Lung (tissue), 12 donors: ENCODE measurements around the gene NFKBIL1. TPM values are rescaled to one million over a fixed set of nuclear protein-coding genes. Genes with fewer than 3 reads are reported as not detected.
A peak's percentile ranks its signal among the peaks of the same experiment; 100 is the strongest.

Experiments used
- ATAC-seq: fragments of 200-7000 bp; cut with Tn5 transposase; one replicate; pipeline ENCODE4 v1.9.1; 2020; ENCODE audit warnings: moderate number of reproducible peaks; ENCODE audit not compliant: insufficient read depth, low FRiP score
- DNase-seq, 3 donors: peaks; one replicate each; pipeline ENCODE4 v3.0.0-alpha.2; 2013 to 2017
- H3K27ac ChIP-seq, 2 donors: one replicate each; pipeline ENCODE4 v1.5.1; 2013; ENCODE audit warnings: mild to moderate bottlenecking in 2 of 2, moderate library complexity in 2 of 2, control low read depth in 1 of 2, inconsistent platforms in 1 of 2, low read depth in 1 of 2, low read length in 1 of 2
- H3K27me3 ChIP-seq, 3 donors: one replicate each; pipeline ENCODE4 v1.5.1; 2013; ENCODE audit warnings: low read length in 2 of 3; ENCODE audit not compliant: control insufficient read depth in 3 of 3, insufficient read depth in 3 of 3
- H3K36me3 ChIP-seq, 4 donors: one replicate each; pipeline ENCODE4 v1.5.1; 2013; ENCODE audit warnings: low read length in 4 of 4, mild to moderate bottlenecking in 1 of 4, moderate library complexity in 1 of 4; ENCODE audit not compliant: control insufficient read depth in 4 of 4, insufficient read depth in 4 of 4
- H3K4me1 ChIP-seq, 5 donors: one replicate each; pipeline ENCODE4 v1.5.1; 2013; ENCODE audit warnings: low read length in 5 of 5, mild to moderate bottlenecking in 2 of 5, moderate library complexity in 1 of 5; ENCODE audit not compliant: control insufficient read depth in 5 of 5, insufficient read depth in 5 of 5
- H3K4me3 ChIP-seq: one replicate; pipeline ENCODE4 v1.5.1; 2013; ENCODE audit warnings: mild to moderate bottlenecking, control low read depth, moderate library complexity
- H3K9ac ChIP-seq, 2 donors: one replicate each; pipeline ENCODE4 v1.5.1; 2013; ENCODE audit warnings: low read length in 2 of 2, control low read depth in 1 of 2; ENCODE audit not compliant: insufficient read depth in 1 of 2
- H3K9me3 ChIP-seq, 4 donors: one replicate each; pipeline ENCODE4 v1.5.1; 2013; ENCODE audit warnings: low read length in 3 of 4, mild to moderate bottlenecking in 1 of 4, moderate library complexity in 1 of 4; ENCODE audit not compliant: control insufficient read depth in 4 of 4, insufficient read depth in 3 of 4
- WGBS, 2 donors: extraction: QIAGEN DNeasy Blood & Tissue Kit; methylation state at CpG; one replicate each; pipeline ENCODE4 v1.1.7; 2013; 5-methylcytosine and 5-hydroxymethylcytosine counted together
- polyA plus RNA-seq, 2 donors: library from polyadenylated mRNA; stranded (reverse); fragments of 200-250 nt; gene quantifications; one replicate each; pipeline ENCODE4 v1.2.1, GENCODE V29; 2013
- total RNA-seq, 2 donors: library from RNA; depleted of rRNA in 1 of 2; stranded (reverse); fragments of >200 nt in 1 of 2; gene quantifications; one replicate each; pipeline ENCODE4 v1.2.1, GENCODE V29; 2014 to 2021
- TF ChIP-seq, protein P1 (sequence below): IDR thresholded peaks from 2 replicates; pipeline ENCODE4 v1.5.1; 2012; ENCODE audit warnings: mild to moderate bottlenecking; ENCODE audit errors: control extremely low read depth, extremely low read depth
- donor health status: control.
- donor health status: control.
- donor health status: Bipolar disorder and iron deficiency.
- donor health status: healthy.
- donor health status: DM: yes; HTN: yes; CAD: no.

NFKBIL1 gene
- total and polyA plus RNA-seq, 4 donors: 13.5 to 32.2 (median 19.0) TPM

DNA sequence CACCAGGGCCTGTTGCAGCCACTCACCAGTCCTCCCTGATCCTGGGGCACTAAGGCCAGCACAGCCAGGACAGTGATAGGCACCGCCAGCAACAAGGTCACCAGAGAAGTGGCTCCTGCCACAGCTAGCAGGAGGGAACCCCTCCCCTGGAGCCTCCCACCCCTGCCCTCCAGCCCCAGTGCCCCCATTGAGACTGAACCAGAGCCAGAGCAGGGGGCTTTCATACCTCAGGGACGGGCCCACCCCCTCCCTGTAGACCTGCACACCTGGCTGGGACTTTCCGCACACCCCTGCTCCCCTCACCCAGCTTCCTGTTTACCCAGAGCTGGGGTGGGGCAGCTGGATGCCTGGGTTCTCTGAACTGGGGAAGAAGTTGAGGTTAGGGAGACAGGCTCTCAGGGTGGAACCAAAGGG, 34.8 kb downstream of the NFKBIL1 start, which contains the start of gene LTB:
Gene LTB (minus strand): TSS at position 195 of the 414 bp plus-strand sequence. CDS start 7 bp downstream, at position 188.
- 44 to 51% methylated on average over 3 of the region's 3 CpGs for WGBS, 2 donors
- H3K27ac ChIP-seq: peak within 1 kb of the TSS; percentile 27 to 65
- H3K4me1 ChIP-seq: peaks cover 2 to 9% (median 6%) of the 10 kb centered on the region in 5 donors

GRCh38 chr6:31585491-31585890, 38.1 kb downstream of the NFKBIL1 start:
- ATAC-seq (no peak), DNase-seq (no peak)
- no peaks in the 10 kb centered on the region for H3K9me3 ChIP-seq
- H3K27me3 ChIP-seq: peaks cover 0 to 2% (median 0%) of the 10 kb centered on the region in 3 donors
- no peak overlapping the region for H3K4me3 ChIP-seq
- TF ChIP-seq, protein P1, sequence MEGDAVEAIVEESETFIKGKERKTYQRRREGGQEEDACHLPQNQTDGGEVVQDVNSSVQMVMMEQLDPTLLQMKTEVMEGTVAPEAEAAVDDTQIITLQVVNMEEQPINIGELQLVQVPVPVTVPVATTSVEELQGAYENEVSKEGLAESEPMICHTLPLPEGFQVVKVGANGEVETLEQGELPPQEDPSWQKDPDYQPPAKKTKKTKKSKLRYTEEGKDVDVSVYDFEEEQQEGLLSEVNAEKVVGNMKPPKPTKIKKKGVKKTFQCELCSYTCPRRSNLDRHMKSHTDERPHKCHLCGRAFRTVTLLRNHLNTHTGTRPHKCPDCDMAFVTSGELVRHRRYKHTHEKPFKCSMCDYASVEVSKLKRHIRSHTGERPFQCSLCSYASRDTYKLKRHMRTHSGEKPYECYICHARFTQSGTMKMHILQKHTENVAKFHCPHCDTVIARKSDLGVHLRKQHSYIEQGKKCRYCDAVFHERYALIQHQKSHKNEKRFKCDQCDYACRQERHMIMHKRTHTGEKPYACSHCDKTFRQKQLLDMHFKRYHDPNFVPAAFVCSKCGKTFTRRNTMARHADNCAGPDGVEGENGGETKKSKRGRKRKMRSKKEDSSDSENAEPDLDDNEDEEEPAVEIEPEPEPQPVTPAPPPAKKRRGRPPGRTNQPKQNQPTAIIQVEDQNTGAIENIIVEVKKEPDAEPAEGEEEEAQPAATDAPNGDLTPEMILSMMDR: no peak
- no peak overlapping the region for H3K9ac ChIP-seq
- 47 to 58% methylated on average over 2 of the region's 2 CpGs for WGBS, 2 donors
- H3K4me1 ChIP-seq: peaks cover 2 to 9% (median 6%) of the 10 kb centered on the region in 5 donors
- H3K27ac ChIP-seq: peak overlapping the region in 1 of 2 donors; percentile 43
- no peaks in the 10 kb centered on the region for H3K36me3 ChIP-seq

More for the DNA sequence above, 34.8 kb downstream of the NFKBIL1 start, which contains the start of gene LTB:
- no peak for ATAC-seq
- Histone ChIP-seq H3K9me3 (no peaks in the 10 kb centered on the region), H3K4me3 (peak within 1 kb of the TSS; percentile 54), H3K27me3 (peaks cover 0 to 2% (median 0%) of the 10 kb centered on the region in 3 donors), H3K9ac (peak within 1 kb of the TSS; percentile 81 to 94), H3K36me3 (no peaks in the 10 kb centered on the region)
- TF ChIP-seq, protein P1: no peak
- DNase-seq: no peak

- H3K36me3 ChIP-seq: no peaks in the 10 kb centered on the region
- whole genome bisulfite sequencing, 2 donors: 16 to 33% methylated on average over 1 of the region's 1 CpG
- ATAC-seq: no peak
- H3K4me3 ChIP-seq: no peak within 1 kb of the TSS
- no peak within 1 kb of the TSS for H3K9ac ChIP-seq
- H3K27ac ChIP-seq: peak within 1 kb of the TSS in 1 of 2 donors; percentile 75
- H3K27me3 ChIP-seq: peaks cover 0 to 2% (median 0%) of the 10 kb centered on the region in 3 donors
- no peaks in the 10 kb centered on the region for H3K9me3 ChIP-seq
- peaks cover 2 to 9% (median 6%) of the 10 kb centered on the region in 5 donors for H3K4me1 ChIP-seq
- DNase-seq: no peak
- TF ChIP-seq, protein P1: no peak
Observed at GRCh38 chr6:31586008-31586407, 38.6 kb downstream of the NFKBIL1 start, which contains the start of gene LST1. TSS of gene LST1 (plus strand) at chr6:31586277. CDS start at chr6:31587300, 1,023 bp downstream.
